Sigmoid colon (tissue), 7 donors: Measurements from ENCODE around the gene KCNJ6. TPM values are rescaled to one million over a fixed set of nuclear protein-coding genes. Genes with fewer than 3 reads are reported as not detected.

Source experiments
- DNase-seq: peaks from one replicate; pipeline ENCODE4 v3.0.0-alpha.2; 2019
- H3K27ac ChIP-seq, 4 donors: fragments of 200-600 bp; sonication (generic); one replicate each; pipeline ENCODE4 v1.5.1; 2016 to 2019; ENCODE audit warnings: mild to moderate bottlenecking in 1 of 4
- H3K27me3 ChIP-seq, 3 donors: fragments of 200-600 bp; sonication (generic); one replicate each; pipeline ENCODE4 v1.5.1; 2019; ENCODE audit warnings: mild to moderate bottlenecking in 1 of 3
- H3K36me3 ChIP-seq, 4 donors: fragments of 200-600 bp; sonication (generic); one replicate each; pipeline ENCODE4 v1.5.1; 2016 to 2019
- H3K4me1 ChIP-seq, 4 donors: fragments of 200-600 bp; sonication (generic); one replicate each; pipeline ENCODE4 v1.5.1; 2017 to 2019
- H3K4me3 ChIP-seq, 4 donors: fragments of 200-600 bp; sonication (generic); one replicate each; pipeline ENCODE4 v1.5.1; 2017 to 2019; ENCODE audit warnings: mild to moderate bottlenecking in 2 of 4, moderate library complexity in 1 of 4
- H3K9me3 ChIP-seq, 4 donors: fragments of 200-600 bp in 3 of 4; sonication (generic) in 3 of 4; one replicate each; pipeline versions ENCODE4 v1.5.1 to v1.6.1; 2013 to 2019
- EP300 ChIP-seq, 4 donors: sonication (generic); formaldehyde crosslinking; IDR thresholded peaks; one replicate each; pipeline ENCODE4 v1.6.1; 2017; ENCODE audit warnings: antibody characterized with exemption in 4 of 4
- POLR2A ChIP-seq, 2 donors: fragments of 450-650 bp; IDR thresholded peaks; one replicate each; pipeline ENCODE4 v1.6.1; 2016; ENCODE audit warnings: antibody characterized with exemption in 2 of 2, mild to moderate bottlenecking in 2 of 2, moderate library complexity in 2 of 2
- POLR2AphosphoS5 ChIP-seq, 4 donors: sonication (generic); formaldehyde crosslinking; IDR thresholded peaks; one replicate each; pipeline ENCODE4 v1.6.1; 2017; ENCODE audit warnings: antibody characterized with exemption in 4 of 4
- WGBS, 2 donors: extraction: QIAGEN DNeasy Blood & Tissue Kit; methylation state at CpG; one replicate each; pipeline ENCODE4 v1.1.7; 2013; 5-methylcytosine and 5-hydroxymethylcytosine counted together
- intact Hi-C: fragments of 100-400 bp; cut with DNase I; formaldehyde crosslinking; loops from one replicate; pipeline ENCODE4 v1.15.1; 2023
- polyA plus RNA-seq, 3 donors: library from polyadenylated mRNA; stranded (reverse); fragments of 200-250 nt; gene quantifications; one replicate each; pipeline ENCODE4 v1.2.3, GENCODE V29; 2013
- total RNA-seq, 4 donors: library from RNA; depleted of rRNA; stranded (reverse); fragments of >200 nt; gene quantifications; one replicate each; pipeline ENCODE4 v1.1.0, GENCODE V29; 2016
- TF ChIP-seq, protein P1 (sequence below), 4 experiments: fragments of 450-650 bp in 3 of 4; fragments of 200-600 bp in 1 of 4; IDR thresholded peaks; one replicate each; pipeline ENCODE4 v1.5.1; 2016 to 2019; ENCODE audit warnings: antibody characterized with exemption in 4 of 4, mild to moderate bottlenecking in 3 of 4, moderate library complexity in 2 of 4
- donor health status: healthy with polysubstance abuse.
- donor health status: Bipolar disorder and iron deficiency.
- donor health status: healthy.

The KCNJ6 gene
- total and polyA plus RNA-seq, 7 donors = under 0.01 to 0.04 (median under 0.01) TPM; not detected in 2

- no peak for TF ChIP-seq POLR2A (IDR thresholded peaks at IDR 0.05)
- peak; percentile 13 to 91 (median 82) for TF ChIP-seq POLR2AphosphoS5 (IDR thresholded peaks at IDR 0.05)
- TF ChIP-seq EP300 (IDR thresholded peaks at IDR 0.05) = peak in 2 of 4 donors; percentile 76 to 78
- peak overlapping the region in 1 of 4 donors; percentile 19 for H3K4me3 ChIP-seq
- H3K4me1 ChIP-seq = peaks cover 0 to 22% (median 13%) of the 10 kb centered on the region in 4 donors
- no peak for DNase-seq
- peak overlapping the region in 2 of 4 donors; percentile 51 to 68 for H3K27ac ChIP-seq
- H3K27me3 ChIP-seq = no peaks in the 10 kb centered on the region
- WGBS, 2 donors = 84 to 85% methylated on average over 8 of the region's 8 CpGs
- H3K36me3 ChIP-seq = no peaks in the 10 kb centered on the region
- no peaks in the 10 kb centered on the region for H3K9me3 ChIP-seq
- intact Hi-C loops = no loop called here
Observed at GRCh38 chr21:37636152-37636860, 280.0 kb downstream of the KCNJ6 start.

- H3K9me3 ChIP-seq = no peaks in the 10 kb centered on the region
- H3K27ac ChIP-seq = no peak overlapping the region
- TF ChIP-seq POLR2AphosphoS5 (IDR thresholded peaks at IDR 0.05) (no peak), EP300 (IDR thresholded peaks at IDR 0.05) (no peak), POLR2A (IDR thresholded peaks at IDR 0.05) (no peak)
- TF ChIP-seq, protein P1, sequence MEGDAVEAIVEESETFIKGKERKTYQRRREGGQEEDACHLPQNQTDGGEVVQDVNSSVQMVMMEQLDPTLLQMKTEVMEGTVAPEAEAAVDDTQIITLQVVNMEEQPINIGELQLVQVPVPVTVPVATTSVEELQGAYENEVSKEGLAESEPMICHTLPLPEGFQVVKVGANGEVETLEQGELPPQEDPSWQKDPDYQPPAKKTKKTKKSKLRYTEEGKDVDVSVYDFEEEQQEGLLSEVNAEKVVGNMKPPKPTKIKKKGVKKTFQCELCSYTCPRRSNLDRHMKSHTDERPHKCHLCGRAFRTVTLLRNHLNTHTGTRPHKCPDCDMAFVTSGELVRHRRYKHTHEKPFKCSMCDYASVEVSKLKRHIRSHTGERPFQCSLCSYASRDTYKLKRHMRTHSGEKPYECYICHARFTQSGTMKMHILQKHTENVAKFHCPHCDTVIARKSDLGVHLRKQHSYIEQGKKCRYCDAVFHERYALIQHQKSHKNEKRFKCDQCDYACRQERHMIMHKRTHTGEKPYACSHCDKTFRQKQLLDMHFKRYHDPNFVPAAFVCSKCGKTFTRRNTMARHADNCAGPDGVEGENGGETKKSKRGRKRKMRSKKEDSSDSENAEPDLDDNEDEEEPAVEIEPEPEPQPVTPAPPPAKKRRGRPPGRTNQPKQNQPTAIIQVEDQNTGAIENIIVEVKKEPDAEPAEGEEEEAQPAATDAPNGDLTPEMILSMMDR (IDR thresholded peaks at IDR 0.05) = no peak
- intact Hi-C loops = no loop called here
- WGBS, 2 donors = 50 to 51% methylated on average over 12 of the region's 12 CpGs
- no peaks in the 10 kb centered on the region for H3K27me3 ChIP-seq
- H3K4me1 ChIP-seq = peaks cover 0 to 13% (median 7%) of the 10 kb centered on the region in 4 donors
- no peak for DNase-seq
- H3K36me3 ChIP-seq = no peaks in the 10 kb centered on the region
- no peak overlapping the region for H3K4me3 ChIP-seq
Observed at GRCh38 chr21:37631319-37632117, 284.7 kb downstream of the KCNJ6 start.

DNA sequence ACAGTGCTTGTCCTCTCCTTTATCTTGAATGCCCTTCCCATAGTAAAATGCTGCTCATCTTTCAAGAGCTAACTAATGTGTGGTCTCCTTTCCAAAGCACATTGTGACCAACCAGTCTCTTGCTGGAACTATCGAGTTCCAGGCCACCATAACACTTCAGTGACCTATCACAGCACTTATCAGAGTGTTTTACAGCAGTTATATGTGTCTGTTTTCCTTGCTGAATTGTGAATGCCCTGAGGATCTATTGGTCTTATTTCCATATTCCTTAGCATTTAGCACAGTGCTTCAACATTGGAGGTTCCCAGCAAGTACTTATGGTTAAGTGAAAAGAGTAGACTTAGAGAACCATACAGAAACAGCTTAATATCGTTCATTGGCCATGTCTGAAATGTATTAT, 285.4 kb downstream of the KCNJ6 start:
- DNase-seq = no peak
- intact Hi-C loops = no loop called here
- WGBS, 2 donors = 76 to 90% methylated on average over 2 of the region's 2 CpGs
- Histone ChIP-seq H3K9me3 (no peaks in the 10 kb centered on the region), H3K4me3 (no peak overlapping the region), H3K36me3 (no peaks in the 10 kb centered on the region), H3K27me3 (no peaks in the 10 kb centered on the region), H3K4me1 (peaks cover 0 to 6% (median under 1%) of the 10 kb centered on the region in 4 donors), H3K27ac (no peak overlapping the region)
- TF ChIP-seq EP300 (IDR thresholded peaks at IDR 0.05) (no peak), POLR2AphosphoS5 (IDR thresholded peaks at IDR 0.05) (no peak), POLR2A (IDR thresholded peaks at IDR 0.05) (no peak)
- TF ChIP-seq, protein P1 (IDR thresholded peaks at IDR 0.05) = no peak

DNA sequence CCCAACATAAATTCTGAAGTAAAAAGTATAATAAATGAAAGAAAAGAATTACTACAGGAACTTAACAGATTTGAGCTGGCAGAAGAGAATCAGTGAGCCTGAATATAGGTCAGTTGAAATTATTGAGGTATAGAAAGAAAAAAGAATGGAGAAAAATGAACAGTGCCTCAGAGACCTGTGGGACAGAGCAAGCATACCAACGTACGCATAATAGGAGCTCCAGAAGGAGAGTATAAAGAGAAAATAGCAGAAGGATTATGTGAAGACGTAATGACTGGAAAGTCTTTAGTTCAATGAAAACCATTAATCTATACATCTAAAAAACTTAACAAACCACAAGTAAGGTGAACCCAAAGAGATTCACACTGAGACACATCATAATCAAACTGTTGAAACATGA, 287.9 kb downstream of the KCNJ6 start:
- no peak overlapping the region for H3K27ac ChIP-seq
- H3K4me3 ChIP-seq = no peak overlapping the region
- H3K36me3 ChIP-seq = no peaks in the 10 kb centered on the region
- H3K4me1 ChIP-seq = peaks cover 0 to 5% (median 0%) of the 10 kb centered on the region in 4 donors
- WGBS, 2 donors = 98% methylated on average over 3 of the region's 3 CpGs
- no peaks in the 10 kb centered on the region for H3K27me3 ChIP-seq
- no peaks in the 10 kb centered on the region for H3K9me3 ChIP-seq
- no peak for TF ChIP-seq POLR2A (IDR thresholded peaks at IDR 0.05)
- no peak for TF ChIP-seq POLR2AphosphoS5 (IDR thresholded peaks at IDR 0.05)
- TF ChIP-seq, protein P1 (IDR thresholded peaks at IDR 0.05) = no peak
- TF ChIP-seq EP300 (IDR thresholded peaks at IDR 0.05) = no peak
- DNase-seq = no peak
- intact Hi-C loops = no loop called here

GRCh38 chr21:37627561-37627960, 288.7 kb downstream of the KCNJ6 start:
- H3K27me3 ChIP-seq = no peaks in the 10 kb centered on the region
- TF ChIP-seq POLR2A (IDR thresholded peaks at IDR 0.05) (no peak), POLR2AphosphoS5 (IDR thresholded peaks at IDR 0.05) (no peak), EP300 (IDR thresholded peaks at IDR 0.05) (no peak)
- TF ChIP-seq, protein P1 (IDR thresholded peaks at IDR 0.05) = no peak
- WGBS, 2 donors = 91 to 92% methylated on average over 2 of the region's 2 CpGs
- H3K9me3 ChIP-seq = no peaks in the 10 kb centered on the region
- DNase-seq = no peak
- H3K27ac ChIP-seq = no peak overlapping the region
- H3K36me3 ChIP-seq = no peaks in the 10 kb centered on the region
- no peak overlapping the region for H3K4me3 ChIP-seq
- H3K4me1 ChIP-seq = peaks cover 0 to 5% (median 0%) of the 10 kb centered on the region in 4 donors
- intact Hi-C loops = no loop called here
